SK-N-SH treated with all-trans-retinoic acid at 6 μM for 48 hours (cell line): ENCODE measurements around the gene RELT.

Experiments used
- ARNTL ChIP-seq: fragments of 450-650 bp; formaldehyde crosslinking; IDR thresholded peaks from 2 replicates; pipeline ENCODE4 v1.5.0; 2020; ENCODE audit warnings: low read depth, mild to moderate bottlenecking, moderate library complexity, borderline replicate concordance
- CREB5 ChIP-seq: fragments of 250-450 bp; sonication (Bioruptor Pico); IDR thresholded peaks from 2 replicates; pipeline ENCODE4 v1.5.1; 2020; ENCODE audit warnings: low read depth, mild to moderate bottlenecking, moderate library complexity
- PATZ1 ChIP-seq: fragments of 250-450 bp; sonication (Bioruptor Pico); IDR thresholded peaks from 2 replicates; pipeline ENCODE4 v1.8.0; 2020; ENCODE audit warnings: mild to moderate bottlenecking, moderate library complexity, borderline replicate concordance
- PPARA ChIP-seq: fragments of 250-450 bp; sonication (Bioruptor Pico); IDR thresholded peaks from 2 replicates; pipeline ENCODE4 v1.5.0; 2020; ENCODE audit warnings: mild to moderate bottlenecking, borderline replicate concordance
- SNAI2 ChIP-seq: fragments of 250-450 bp; sonication (Bioruptor Pico); IDR thresholded peaks from 2 replicates; pipeline ENCODE4 v1.5.0; 2020; ENCODE audit warnings: mild to moderate bottlenecking, moderate library complexity
- TOX ChIP-seq: fragments of 250-450 bp; sonication (Bioruptor Pico); IDR thresholded peaks from 2 replicates; pipeline ENCODE4 v1.8.0; 2021; ENCODE audit warnings: mild to moderate bottlenecking, moderate library complexity, borderline replicate concordance
- ZC3H10 ChIP-seq: fragments of 250-450 bp; sonication (Bioruptor Pico); IDR thresholded peaks from 2 replicates; pipeline ENCODE4 v1.5.1; 2021; ENCODE audit warnings: mild to moderate bottlenecking, moderate library complexity
- ZFP3 ChIP-seq: fragments of 250-450 bp; sonication (Bioruptor Pico); IDR thresholded peaks from 2 replicates; pipeline ENCODE4 v1.5.0; 2020; ENCODE audit warnings: mild to moderate bottlenecking, moderate library complexity
- ZFP30 ChIP-seq: fragments of 450-650 bp; formaldehyde crosslinking; IDR thresholded peaks from 2 replicates; pipeline ENCODE4 v1.5.0; 2022; ENCODE audit warnings: mild to moderate bottlenecking, moderate library complexity
- ZNF70 ChIP-seq: fragments of 450-650 bp; formaldehyde crosslinking; IDR thresholded peaks from 2 replicates; pipeline ENCODE4 v1.5.0; 2020; ENCODE audit warnings: mild to moderate bottlenecking, moderate library complexity
- ZNF8 ChIP-seq: fragments of 450-650 bp; formaldehyde crosslinking; IDR thresholded peaks from 2 replicates; pipeline ENCODE4 v1.5.0; 2020; ENCODE audit warnings: mild to moderate bottlenecking, moderate library complexity

GRCh38 chr11:73401217-73401923 is 25.2 kb downstream of the RELT start:
- TF ChIP-seq ZNF8 (CRISPR knock-in tag) (no peak), ARNTL (CRISPR knock-in tag) (no peak), PATZ1 (CRISPR knock-in tag) (no peak), ZFP3 (CRISPR knock-in tag) (no peak), SNAI2 (CRISPR knock-in tag) (no peak), ZNF70 (no peak), PPARA (no peak), CREB5 (CRISPR knock-in tag) (no peak), ZFP30 (no peak), ZC3H10 (no peak), TOX (CRISPR knock-in tag) (no peak)
